Measurements from ENCODE around the gene ZNF502.
A peak's percentile ranks its signal among the peaks of the same experiment; 100 is the strongest.

Gene ZNF502

GRCh38 chr3:44687898-44688297, 24.6 kb upstream of the ZNF502 start:
- H3K27me3 ChIP-seq (ENCODE audit: control insufficient read depth in 1 of 2, insufficient read depth in 2 of 2, low read length in 2 of 2): no peaks in the 10 kb centered on the region
- no peak overlapping the region for H3K4me3 ChIP-seq (ENCODE audit: low read length in 2 of 2)
- no peak overlapping the region for H3K9ac ChIP-seq (ENCODE audit: low read length in 2 of 2)
- H3K36me3 ChIP-seq (ENCODE audit: control insufficient read depth in 2 of 2, insufficient read depth in 2 of 2, low read length in 2 of 2): peaks cover 0 to 2% of the 10 kb centered on the region in 2 donors
- H3K9me3 ChIP-seq (ENCODE audit: control insufficient read depth in 2 of 2, low read length in 2 of 2): no peaks in the 10 kb centered on the region
- H3K27ac ChIP-seq (ENCODE audit: low read length): no peak overlapping the region
- H3K4me1 ChIP-seq (ENCODE audit: control insufficient read depth, insufficient read depth, low read length): peaks cover 10% of the 10 kb centered on the region

- Histone ChIP-seq H3K4me1 (ENCODE audit: control insufficient read depth, insufficient read depth, low read length) (no peaks in the 10 kb centered on the region), H3K9ac (ENCODE audit: low read length in 2 of 2) (no peak overlapping the region), H3K27me3 (ENCODE audit: control insufficient read depth in 1 of 2, insufficient read depth in 2 of 2, low read length in 2 of 2) (no peaks in the 10 kb centered on the region), H3K4me3 (ENCODE audit: low read length in 2 of 2) (peak overlapping the region in 1 of 2 donors; percentile 18), H3K36me3 (ENCODE audit: control insufficient read depth in 2 of 2, insufficient read depth in 2 of 2, low read length in 2 of 2) (peaks cover 37 to 44% of the 10 kb centered on the region in 2 donors), H3K9me3 (ENCODE audit: control insufficient read depth in 2 of 2, low read length in 2 of 2) (peaks cover 52 to 61% of the 10 kb centered on the region in 2 donors), H3K27ac (ENCODE audit: low read length) (no peak overlapping the region)
Observed at GRCh38 chr3:44721231-44722102, 9.0 kb downstream of the ZNF502 start.

- peaks cover 50 to 59% of the 10 kb centered on the region in 2 donors for H3K9me3 ChIP-seq (ENCODE audit: control insufficient read depth in 2 of 2, low read length in 2 of 2)
- no peaks in the 10 kb centered on the region for H3K27me3 ChIP-seq (ENCODE audit: control insufficient read depth in 1 of 2, insufficient read depth in 2 of 2, low read length in 2 of 2)
- H3K4me1 ChIP-seq (ENCODE audit: control insufficient read depth, insufficient read depth, low read length): no peaks in the 10 kb centered on the region
- no peak overlapping the region for H3K9ac ChIP-seq (ENCODE audit: low read length in 2 of 2)
- H3K36me3 ChIP-seq (ENCODE audit: control insufficient read depth in 2 of 2, insufficient read depth in 2 of 2, low read length in 2 of 2): peaks cover 37 to 44% of the 10 kb centered on the region in 2 donors
- no peak overlapping the region for H3K27ac ChIP-seq (ENCODE audit: low read length)
- H3K4me3 ChIP-seq (ENCODE audit: low read length in 2 of 2): peak overlapping the region in 1 of 2 donors; percentile 18
Observed at GRCh38 chr3:44722103-44722401, 9.6 kb downstream of the ZNF502 start.

GRCh38 chr3:44729384-44729910, 17.0 kb downstream of the ZNF502 start, which contains the start of gene ZNF501:
Gene ZNF501 (plus strand): TSS chr3:44729635. CDS start chr3:44734422, 4,787 bp downstream.
- Histone ChIP-seq H3K4me1 (ENCODE audit: control insufficient read depth, insufficient read depth, low read length) (peaks cover 6% of the 10 kb centered on the region), H3K27me3 (ENCODE audit: control insufficient read depth in 1 of 2, insufficient read depth in 2 of 2, low read length in 2 of 2) (no peaks in the 10 kb centered on the region), H3K9me3 (ENCODE audit: control insufficient read depth in 2 of 2, low read length in 2 of 2) (peaks cover 18 to 34% of the 10 kb centered on the region in 2 donors), H3K36me3 (ENCODE audit: control insufficient read depth in 2 of 2, insufficient read depth in 2 of 2, low read length in 2 of 2) (peaks cover 26 to 27% of the 10 kb centered on the region in 2 donors), H3K9ac (ENCODE audit: low read length in 2 of 2) (peak within 1 kb of the TSS; percentile 81 to 87), H3K4me3 (ENCODE audit: low read length in 2 of 2) (peak within 1 kb of the TSS; percentile 87 to 96), H3K27ac (ENCODE audit: low read length) (peak within 1 kb of the TSS; percentile 12)

- Histone ChIP-seq H3K4me3 (ENCODE audit: low read length in 2 of 2) (no peak overlapping the region), H3K9ac (ENCODE audit: low read length in 2 of 2) (no peak overlapping the region), H3K9me3 (ENCODE audit: control insufficient read depth in 2 of 2, low read length in 2 of 2) (peaks cover 40 to 42% of the 10 kb centered on the region in 2 donors), H3K4me1 (ENCODE audit: control insufficient read depth, insufficient read depth, low read length) (peaks cover 2% of the 10 kb centered on the region), H3K27ac (ENCODE audit: low read length) (no peak overlapping the region), H3K27me3 (ENCODE audit: control insufficient read depth in 1 of 2, insufficient read depth in 2 of 2, low read length in 2 of 2) (no peaks in the 10 kb centered on the region), H3K36me3 (ENCODE audit: control insufficient read depth in 2 of 2, insufficient read depth in 2 of 2, low read length in 2 of 2) (peaks cover 36 to 37% of the 10 kb centered on the region in 2 donors)
Observed at GRCh38 chr3:44734646-44735168, 22.2 kb downstream of the ZNF502 start.

GRCh38 chr3:44761101-44761423, 48.6 kb downstream of the ZNF502 start:
- Histone ChIP-seq H3K4me1 (ENCODE audit: control insufficient read depth, insufficient read depth, low read length) (peaks cover 12% of the 10 kb centered on the region), H3K9ac (ENCODE audit: low read length in 2 of 2) (peak overlapping the region; percentile 72 to 92), H3K27ac (ENCODE audit: low read length) (peak overlapping the region; percentile 49), H3K9me3 (ENCODE audit: control insufficient read depth in 2 of 2, low read length in 2 of 2) (no peaks in the 10 kb centered on the region), H3K4me3 (ENCODE audit: low read length in 2 of 2) (peak overlapping the region; percentile 92 to 94), H3K27me3 (ENCODE audit: control insufficient read depth in 1 of 2, insufficient read depth in 2 of 2, low read length in 2 of 2) (no peaks in the 10 kb centered on the region), H3K36me3 (ENCODE audit: control insufficient read depth in 2 of 2, insufficient read depth in 2 of 2, low read length in 2 of 2) (peaks cover 0 to 4% of the 10 kb centered on the region in 2 donors)

- H3K4me1 ChIP-seq (ENCODE audit: control insufficient read depth, insufficient read depth, low read length): peaks cover 12% of the 10 kb centered on the region
- no peaks in the 10 kb centered on the region for H3K9me3 ChIP-seq (ENCODE audit: control insufficient read depth in 2 of 2, low read length in 2 of 2)
- peaks cover 0 to 4% of the 10 kb centered on the region in 2 donors for H3K36me3 ChIP-seq (ENCODE audit: control insufficient read depth in 2 of 2, insufficient read depth in 2 of 2, low read length in 2 of 2)
- no peaks in the 10 kb centered on the region for H3K27me3 ChIP-seq (ENCODE audit: control insufficient read depth in 1 of 2, insufficient read depth in 2 of 2, low read length in 2 of 2)
- H3K4me3 ChIP-seq (ENCODE audit: low read length in 2 of 2): peak within 1 kb of the TSS; percentile 92 to 94
- H3K9ac ChIP-seq (ENCODE audit: low read length in 2 of 2): peak within 1 kb of the TSS; percentile 72 to 92
- peak within 1 kb of the TSS; percentile 49 for H3K27ac ChIP-seq (ENCODE audit: low read length)
Observed at GRCh38 chr3:44761424-44762169, 49.1 kb downstream of the ZNF502 start, which contains the start of the genes KIAA1143 and KIF15. Gene KIAA1143 (minus strand): TSS chr3:44761619. CDS start chr3:44761602, 17 bp downstream. Gene KIF15 (plus strand): TSS chr3:44761794. CDS start chr3:44761866, 72 bp downstream.

- H3K9ac ChIP-seq (ENCODE audit: low read length in 2 of 2): no peak overlapping the region
Observed at GRCh38 chr3:44762170-44762677, 49.8 kb downstream of the ZNF502 start.

GRCh38 chr3:44762690-44763089, 50.2 kb downstream of the ZNF502 start:
- Histone ChIP-seq H3K27ac (ENCODE audit: low read length) (no peak overlapping the region), H3K4me1 (ENCODE audit: control insufficient read depth, insufficient read depth, low read length) (peaks cover 12% of the 10 kb centered on the region), H3K27me3 (ENCODE audit: control insufficient read depth in 1 of 2, insufficient read depth in 2 of 2, low read length in 2 of 2) (no peaks in the 10 kb centered on the region), H3K9me3 (ENCODE audit: control insufficient read depth in 2 of 2, low read length in 2 of 2) (no peaks in the 10 kb centered on the region), H3K4me3 (ENCODE audit: low read length in 2 of 2) (peak overlapping the region in 1 of 2 donors; percentile 14), H3K9ac (ENCODE audit: low read length in 2 of 2) (no peak overlapping the region), H3K36me3 (ENCODE audit: control insufficient read depth in 2 of 2, insufficient read depth in 2 of 2, low read length in 2 of 2) (no peaks in the 10 kb centered on the region)

More at GRCh38 chr3:44762170-44762677, 49.8 kb downstream of the ZNF502 start:
- Histone ChIP-seq H3K36me3 (ENCODE audit: control insufficient read depth in 2 of 2, insufficient read depth in 2 of 2, low read length in 2 of 2) (peaks cover 0 to 4% of the 10 kb centered on the region in 2 donors), H3K27me3 (ENCODE audit: control insufficient read depth in 1 of 2, insufficient read depth in 2 of 2, low read length in 2 of 2) (no peaks in the 10 kb centered on the region), H3K4me1 (ENCODE audit: control insufficient read depth, insufficient read depth, low read length) (peaks cover 12% of the 10 kb centered on the region), H3K27ac (ENCODE audit: low read length) (no peak overlapping the region), H3K4me3 (ENCODE audit: low read length in 2 of 2) (peak overlapping the region; percentile 61 to 92), H3K9me3 (ENCODE audit: control insufficient read depth in 2 of 2, low read length in 2 of 2) (no peaks in the 10 kb centered on the region)

- Histone ChIP-seq H3K27ac (ENCODE audit: low read length) (no peak overlapping the region), H3K27me3 (ENCODE audit: control insufficient read depth in 1 of 2, insufficient read depth in 2 of 2, low read length in 2 of 2) (no peaks in the 10 kb centered on the region), H3K9ac (ENCODE audit: low read length in 2 of 2) (no peak overlapping the region), H3K9me3 (ENCODE audit: control insufficient read depth in 2 of 2, low read length in 2 of 2) (no peaks in the 10 kb centered on the region), H3K36me3 (ENCODE audit: control insufficient read depth in 2 of 2, insufficient read depth in 2 of 2, low read length in 2 of 2) (no peaks in the 10 kb centered on the region), H3K4me1 (ENCODE audit: control insufficient read depth, insufficient read depth, low read length) (peaks cover 12% of the 10 kb centered on the region), H3K4me3 (ENCODE audit: low read length in 2 of 2) (no peak overlapping the region)
Observed at GRCh38 chr3:44764248-44764647, 51.8 kb downstream of the ZNF502 start.

Data from stomach smooth muscle (tissue), 2 donors.